HG02885 (cell line): ENCODE data around the gene ALDH1A2.
"Not testable (repeated sequence)": the region's sequence is repeated elsewhere in the genome, so short reads cannot be mapped to it uniquely, and the experiment has no call there.

Experiments used
- ATAC-seq: cut with Tn5 transposase; IDR thresholded peaks from one replicate; pipeline ENCODE4 v1.9.1; 2021; ENCODE audit warnings: mild to moderate bottlenecking; ENCODE audit not compliant: unreplicated experiment, poor library complexity

Gene ALDH1A2

GRCh38 chr15:58065445-58066041, at the start of gene ALDH1A2:
ALDH1A2 (minus strand) TSS chr15:58065711; CDS start chr15:58065650, 61 bp downstream.
- ATAC-seq: no peak

GRCh38 chr15:58114812-58115211, 49.3 kb upstream of the ALDH1A2 start:
- ATAC-seq: no peak

DNA sequence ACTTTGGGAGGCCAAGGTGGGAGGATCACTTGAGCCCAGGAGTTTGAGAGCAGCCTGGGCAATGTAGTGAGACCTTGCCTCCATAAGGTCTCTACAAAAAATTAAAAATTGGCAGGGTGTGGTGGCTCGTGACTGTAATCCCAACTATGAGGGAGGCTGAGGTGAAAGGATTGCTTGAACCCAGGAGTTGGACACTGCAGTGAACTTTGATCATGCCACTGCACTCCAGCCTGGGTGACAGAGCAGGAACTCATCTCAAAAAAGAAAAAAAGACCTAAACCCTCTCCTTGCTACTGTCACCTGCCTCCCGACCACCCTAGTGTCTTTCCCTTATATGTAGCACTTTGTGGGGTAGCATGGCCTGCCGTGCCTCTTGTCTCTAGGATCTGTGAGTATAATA, 48.9 kb upstream of the ALDH1A2 start:
- no peak for ATAC-seq

GRCh38 chr15:58113358-58113757, 47.8 kb upstream of the ALDH1A2 start:
- ATAC-seq: not testable (repeated sequence)

DNA sequence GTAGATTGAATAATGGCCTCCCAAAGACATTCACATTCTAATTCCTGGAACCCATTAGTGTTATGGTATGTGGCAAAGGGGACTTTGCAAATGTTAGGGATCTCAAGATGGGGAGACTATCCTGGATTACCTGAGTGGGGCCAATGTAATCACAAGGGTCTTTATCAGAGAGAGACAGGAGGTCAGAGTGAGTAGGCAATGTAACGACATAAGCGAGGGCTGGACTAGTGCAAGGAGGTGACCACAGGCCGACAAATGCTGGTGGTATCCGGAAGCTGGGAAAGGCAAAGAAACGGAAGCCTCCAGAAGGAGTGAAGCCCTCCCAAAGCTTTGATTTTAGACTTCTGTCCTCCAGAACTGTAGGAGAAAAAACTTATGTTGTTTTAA, 46.2 kb upstream of the ALDH1A2 start:
- no peak for ATAC-seq

- ATAC-seq: no peak
Observed at GRCh38 chr15:58110999-58111717, 45.6 kb upstream of the ALDH1A2 start.

GRCh38 chr15:58109419-58109818, 43.9 kb upstream of the ALDH1A2 start:
- no peak for ATAC-seq

GRCh38 chr15:58108117-58108516, 42.6 kb upstream of the ALDH1A2 start:
- ATAC-seq: no peak

DNA sequence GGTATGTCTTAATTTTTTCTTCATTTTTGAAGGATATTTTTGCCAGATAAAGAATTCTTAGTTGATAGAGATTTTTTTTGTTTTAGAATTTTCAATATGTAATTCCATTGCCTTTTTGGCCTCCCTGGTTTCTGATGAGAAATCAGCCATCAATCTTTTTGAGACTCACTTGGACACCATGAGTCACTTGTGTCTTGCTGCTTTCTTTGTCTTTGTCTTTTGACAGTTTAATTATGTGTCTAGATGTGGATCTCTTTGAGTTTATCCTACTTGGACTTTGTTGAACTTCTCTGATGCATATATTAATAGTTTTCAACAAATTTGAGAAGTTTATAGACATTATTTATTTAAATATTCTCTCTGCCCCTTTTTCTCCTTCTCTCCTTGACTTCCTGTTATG, 38.0 kb upstream of the ALDH1A2 start:
- no peak for ATAC-seq

DNA sequence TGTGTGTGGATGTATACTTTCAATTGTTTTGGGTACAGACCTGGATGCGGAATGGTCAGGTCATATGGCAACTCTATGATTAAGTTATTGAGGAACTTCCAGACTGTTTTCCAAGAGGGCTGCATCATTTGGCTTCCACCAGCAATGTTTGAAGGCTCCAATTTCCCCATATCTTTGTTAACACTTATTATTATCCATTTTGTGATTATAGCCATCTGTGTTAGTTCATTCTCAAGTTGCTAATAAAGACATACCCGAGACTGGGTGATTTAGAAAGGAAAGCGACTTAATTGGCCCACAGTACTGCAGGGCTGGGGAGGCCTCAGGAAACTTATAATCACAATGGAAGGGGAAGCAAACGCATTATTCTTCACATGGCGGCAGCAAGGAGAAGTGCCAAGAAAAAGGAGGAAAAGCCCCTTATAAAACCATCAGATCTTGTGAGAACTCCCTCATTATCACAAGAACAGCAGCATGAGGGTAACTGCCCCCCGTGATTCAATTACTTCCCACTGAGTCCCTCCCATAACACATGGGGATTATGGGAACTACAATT, 31.1 kb upstream of the ALDH1A2 start:
- no peak for ATAC-seq

DNA sequence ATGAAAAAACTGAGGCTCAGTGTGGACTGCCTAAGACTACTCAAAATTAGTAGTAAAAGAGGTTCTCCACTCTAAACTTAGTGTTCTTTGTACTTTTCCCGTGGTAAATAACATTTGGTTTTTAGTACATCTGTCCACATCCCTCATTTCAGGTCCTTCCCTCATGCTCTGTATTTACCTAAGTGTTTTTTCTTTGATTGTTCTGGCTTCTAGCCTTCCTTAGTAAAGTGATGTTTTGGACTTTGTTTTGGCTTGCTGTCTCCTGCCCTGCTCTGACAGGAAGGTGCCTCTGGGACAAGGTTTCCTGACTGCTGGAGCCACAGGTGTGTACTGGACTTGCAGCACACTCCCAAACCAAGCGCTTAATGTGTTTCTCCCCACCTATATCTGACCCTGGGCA, 29.9 kb upstream of the ALDH1A2 start:
- ATAC-seq: no peak

DNA sequence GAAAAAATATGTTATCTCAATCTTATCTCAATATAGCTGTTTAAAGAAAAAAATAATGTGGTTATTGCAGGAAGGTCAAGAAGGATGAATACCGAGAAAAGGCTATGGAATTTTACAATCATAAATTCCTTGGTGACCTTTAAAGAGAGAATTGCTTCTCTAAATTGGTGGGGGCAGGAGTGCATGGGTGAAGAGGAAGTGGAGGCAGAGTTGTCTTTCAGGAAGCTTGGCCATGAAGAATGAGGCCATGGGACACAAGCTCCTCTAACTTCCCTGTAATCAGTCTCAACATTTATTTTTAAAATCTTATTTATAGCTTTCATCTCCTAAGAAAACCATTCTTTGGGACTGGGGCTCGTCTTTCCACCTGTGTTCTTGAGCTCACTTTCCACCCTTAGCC, 22.4 kb upstream of the ALDH1A2 start:
- no peak for ATAC-seq

DNA sequence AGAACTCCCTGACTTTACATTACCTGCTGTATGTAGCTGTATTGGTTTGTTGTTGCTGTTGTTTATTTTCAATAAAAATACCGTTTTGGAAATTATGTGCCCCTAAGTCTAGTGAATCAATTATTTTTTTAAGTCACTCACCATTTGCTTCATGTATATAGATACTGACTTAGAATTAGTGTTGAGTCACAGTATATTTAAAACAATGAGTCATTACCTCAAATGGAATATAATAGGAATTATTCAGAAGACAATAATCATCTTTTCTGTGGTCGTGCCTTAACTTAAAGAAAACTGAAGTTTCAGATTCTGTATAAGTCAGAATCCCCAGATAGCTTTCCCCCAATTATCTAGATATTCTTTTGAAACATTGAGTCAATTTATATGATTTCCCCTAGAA, 21.0 kb upstream of the ALDH1A2 start:
- no peak for ATAC-seq

DNA sequence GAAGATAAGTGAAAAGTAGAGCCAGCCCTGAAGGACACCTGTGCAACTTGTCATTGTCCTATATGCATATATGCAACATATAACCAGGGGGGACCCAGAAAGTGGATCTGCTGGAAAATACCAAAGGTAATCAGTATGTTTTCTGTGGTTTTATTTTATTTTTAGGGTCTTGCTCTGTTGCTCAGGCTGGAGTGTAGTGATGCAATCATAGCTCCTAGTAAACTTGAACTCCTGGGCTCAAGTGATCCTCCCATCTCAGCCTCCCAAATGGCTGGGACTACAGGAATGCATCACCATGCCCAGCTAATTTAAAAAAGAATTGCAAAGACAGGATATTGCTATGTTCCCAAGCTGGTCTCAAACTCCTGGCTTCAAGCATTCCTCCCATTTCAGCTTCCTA, 18.0 kb upstream of the ALDH1A2 start:
- ATAC-seq: no peak

- no peak for ATAC-seq
Observed at GRCh38 chr15:58081891-58082290, 16.4 kb upstream of the ALDH1A2 start.

GRCh38 chr15:58081456-58081855, 15.9 kb upstream of the ALDH1A2 start:
- no peak for ATAC-seq

GRCh38 chr15:58080959-58081358, 15.4 kb upstream of the ALDH1A2 start:
- not testable (repeated sequence) for ATAC-seq

GRCh38 chr15:58080398-58080797, 14.9 kb upstream of the ALDH1A2 start:
- no peak for ATAC-seq

DNA sequence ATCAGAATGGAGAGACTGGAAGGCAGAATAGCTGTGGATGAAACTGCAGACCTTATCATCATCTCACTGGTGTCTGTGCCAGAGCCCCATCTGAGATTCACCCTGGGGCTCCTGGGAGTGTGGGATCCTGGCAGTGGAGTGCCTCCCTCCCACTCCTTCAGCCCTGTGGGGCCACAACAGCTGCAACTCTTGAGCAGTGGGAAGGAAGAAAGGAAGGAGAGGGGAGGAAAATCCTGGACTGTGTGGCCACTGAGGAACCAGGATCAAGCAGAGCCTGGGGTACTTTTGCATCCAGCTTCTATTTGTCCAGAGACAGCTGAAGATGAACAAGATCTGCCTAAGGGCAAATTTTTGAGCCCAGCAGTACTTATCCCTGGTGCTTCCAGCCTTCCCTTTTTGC, 13.1 kb upstream of the ALDH1A2 start:
- no peak for ATAC-seq

DNA sequence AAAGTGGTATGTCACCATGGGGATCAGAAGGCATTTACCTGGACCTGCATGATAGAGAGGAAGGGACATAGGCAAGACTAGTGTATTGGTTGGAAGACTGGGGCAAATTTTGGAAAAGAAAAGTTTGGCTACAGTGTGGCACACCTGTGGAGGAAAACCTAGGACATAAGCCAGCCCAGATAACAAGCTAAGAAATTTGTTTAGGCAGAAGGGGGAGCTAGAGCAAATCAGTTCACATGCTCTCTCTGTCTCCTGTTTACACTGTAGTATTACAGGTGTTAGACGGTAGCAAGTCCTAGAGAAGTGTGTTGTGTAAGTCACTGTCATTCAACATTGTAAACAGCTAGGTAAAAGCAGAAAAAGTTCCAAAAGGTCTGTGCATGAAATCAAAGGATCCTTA, 11.9 kb upstream of the ALDH1A2 start:
- no peak for ATAC-seq

- no peak for ATAC-seq
Observed at GRCh38 chr15:58074452-58074851, 8.9 kb upstream of the ALDH1A2 start.
